ENCODE data around the gene DENND11.

DENND11 gene

GRCh38 chr7:141685285-141686023 is 16.5 kb downstream of the DENND11 start:
- DNase-seq (ENCODE audit: low spot score): no peak

- no peak for DNase-seq (ENCODE audit: low spot score)
Observed at GRCh38 chr7:141679014-141679413, 23.0 kb downstream of the DENND11 start.

- DNase-seq (ENCODE audit: low spot score): no peak
Observed at GRCh38 chr7:141676618-141677017, 25.3 kb downstream of the DENND11 start.

DNA sequence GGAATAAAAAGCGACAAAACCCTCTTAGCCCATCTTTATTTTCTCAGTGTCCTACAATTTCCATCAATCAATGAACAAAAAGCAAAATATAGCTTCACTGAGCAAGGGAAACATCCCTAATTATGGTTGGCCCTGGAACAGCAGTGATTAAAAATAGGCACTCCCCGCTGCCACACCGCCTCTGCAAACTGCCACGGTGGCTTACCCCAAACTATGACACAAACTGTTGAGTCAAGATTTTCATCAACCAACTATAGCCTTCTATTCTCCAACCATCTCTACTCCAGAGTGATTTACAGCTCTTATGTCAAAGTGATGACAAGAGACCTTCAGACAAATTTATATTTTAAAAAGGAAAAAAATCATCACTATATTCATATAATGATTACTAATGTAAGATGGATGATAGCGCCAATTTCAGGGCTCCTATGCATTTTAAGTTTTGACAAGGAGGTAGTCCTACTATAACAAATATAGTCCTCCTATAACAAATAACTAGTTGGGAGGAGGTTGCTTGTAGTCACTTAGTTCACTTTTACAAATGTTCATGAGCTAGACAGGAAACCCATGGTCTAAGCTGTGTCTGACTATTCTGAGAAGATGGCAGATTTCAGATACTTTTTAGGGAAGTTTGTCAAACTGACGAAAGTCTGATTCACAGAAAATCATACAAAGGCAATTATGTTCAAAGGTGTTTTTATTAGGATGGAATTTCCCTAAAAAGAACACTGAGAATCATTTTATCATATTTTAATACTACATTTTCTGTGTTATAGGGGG is 26.3 kb downstream of the DENND11 start:
- DNase-seq (ENCODE audit: low spot score): no peak

DNA sequence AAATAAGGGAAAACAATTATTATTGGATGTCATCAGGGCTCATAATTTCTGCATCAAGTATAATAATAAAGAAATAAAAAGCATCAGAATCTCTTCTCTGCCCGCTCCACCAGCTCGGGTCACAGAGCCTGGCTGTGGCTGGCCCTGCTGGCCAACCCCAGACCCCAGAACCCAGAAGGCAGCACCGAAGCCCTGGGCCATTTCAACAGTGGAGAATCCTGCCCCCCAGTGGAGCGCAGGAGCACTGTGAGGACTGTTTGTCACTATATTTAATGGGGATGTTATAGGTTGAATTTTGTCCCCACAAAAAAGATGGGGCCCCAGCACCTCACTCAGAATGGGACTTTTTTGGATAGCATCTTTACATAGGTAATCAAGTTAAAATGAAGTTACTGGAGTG is 27.3 kb downstream of the DENND11 start:
- no peak for DNase-seq (ENCODE audit: low spot score)

- DNase-seq (ENCODE audit: low spot score): no peak
Observed at GRCh38 chr7:141674171-141674671, 27.7 kb downstream of the DENND11 start.

DNA sequence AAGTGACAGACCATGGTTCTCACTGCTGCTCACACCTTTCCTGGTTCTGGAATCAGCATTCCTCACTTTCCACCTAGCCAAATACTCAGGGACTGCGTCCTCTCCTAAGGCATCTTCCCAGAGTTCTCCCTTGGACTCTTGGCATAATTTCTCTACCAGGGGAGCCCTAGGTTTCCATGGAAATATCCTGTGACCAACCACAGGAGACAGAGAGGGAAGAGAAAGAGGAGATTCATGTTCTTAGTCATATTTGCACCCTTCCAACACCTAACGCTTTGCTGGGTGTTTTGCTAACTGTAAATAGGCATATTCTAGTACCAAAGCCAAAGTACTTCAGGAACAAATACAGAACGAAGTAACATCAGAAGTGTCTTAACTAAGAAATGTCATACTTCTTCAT is 28.6 kb downstream of the DENND11 start:
- no peak for DNase-seq (ENCODE audit: low spot score)

GRCh38 chr7:141671705-141672496 is 30.1 kb downstream of the DENND11 start:
- DNase-seq (ENCODE audit: low spot score): no peak

- no peak for DNase-seq (ENCODE audit: low spot score)
Observed at GRCh38 chr7:141668853-141669252, 33.1 kb downstream of the DENND11 start.

DNA sequence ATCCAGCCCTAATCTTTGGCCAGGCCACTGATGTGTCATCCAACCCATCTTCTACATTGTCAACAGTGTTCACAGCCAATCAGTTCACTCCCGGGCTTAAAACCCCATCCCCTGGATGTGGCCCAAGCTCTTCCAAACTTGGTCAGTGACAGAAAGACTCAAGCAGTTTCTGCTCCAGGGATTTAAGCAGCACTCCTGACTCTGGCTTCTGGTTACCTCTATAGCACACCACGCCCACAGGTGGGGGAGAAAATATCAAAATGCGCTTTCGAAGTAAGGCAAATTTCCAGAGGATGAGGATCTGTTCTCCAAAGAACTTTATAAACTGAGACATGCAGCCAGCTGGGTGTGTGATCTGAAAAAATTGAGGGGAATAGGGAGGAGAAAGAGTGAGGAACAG is 35.9 kb downstream of the DENND11 start:
- no peak for DNase-seq (ENCODE audit: low spot score)

DNA sequence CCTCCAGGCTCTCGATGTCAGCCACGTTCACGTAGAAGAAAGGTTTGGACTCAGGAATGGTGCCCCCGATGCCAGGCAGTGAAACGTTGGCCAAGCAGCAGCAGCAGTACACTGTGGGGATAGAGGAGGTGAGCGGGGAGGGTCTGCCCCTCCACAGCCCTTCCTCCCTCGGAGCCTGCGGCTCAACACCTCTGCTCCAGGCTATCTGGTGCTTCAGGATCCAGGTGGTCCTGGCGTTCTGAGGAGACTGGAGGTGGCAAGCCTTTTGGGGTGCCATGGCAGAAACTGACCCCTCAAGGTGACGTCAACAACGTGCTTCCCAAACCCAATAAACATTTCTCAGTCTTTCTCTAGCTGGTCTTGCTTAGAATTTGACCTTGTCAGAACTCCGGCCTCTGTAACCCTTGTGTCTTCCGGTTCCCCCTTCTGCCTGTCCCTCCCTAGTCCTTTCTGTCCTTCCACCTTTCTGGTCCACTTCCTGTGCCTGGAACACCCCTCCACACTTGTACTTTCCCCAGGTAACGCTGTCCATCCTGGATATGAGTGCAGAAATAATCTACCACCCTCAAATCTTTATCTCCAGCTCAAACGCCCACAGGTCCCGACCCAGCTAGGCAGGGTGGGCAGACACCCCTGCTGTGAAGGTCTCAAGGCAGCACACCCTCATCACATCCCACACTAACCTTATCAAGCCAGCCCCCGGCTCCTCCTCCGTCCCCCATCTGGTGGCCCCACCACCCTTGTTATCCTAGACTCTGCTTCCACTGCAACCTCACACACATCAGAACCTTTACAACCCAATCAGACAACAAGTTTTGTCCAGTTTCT is 36.5 kb downstream of the DENND11 start:
- no peak for DNase-seq (ENCODE audit: low spot score)

DNA sequence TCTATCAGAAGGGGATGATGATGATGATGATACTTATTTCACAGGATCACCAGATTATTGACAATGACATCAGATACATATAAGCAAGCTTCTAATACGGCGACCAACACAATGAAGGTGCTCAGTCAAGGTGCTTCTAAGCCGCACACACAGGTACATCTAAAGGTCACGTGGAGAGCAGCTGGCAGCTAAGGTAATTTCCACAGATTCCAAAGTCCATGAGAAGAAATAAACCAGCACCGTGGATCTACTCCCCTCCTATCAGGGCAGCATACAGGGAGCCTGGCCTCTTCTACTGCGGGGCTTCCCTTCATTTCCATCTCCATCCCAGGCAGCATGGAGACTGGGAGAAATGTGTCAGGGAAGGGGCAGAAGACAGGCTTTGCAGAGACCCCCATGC is 37.5 kb downstream of the DENND11 start:
- no peak for DNase-seq (ENCODE audit: low spot score)

DNA sequence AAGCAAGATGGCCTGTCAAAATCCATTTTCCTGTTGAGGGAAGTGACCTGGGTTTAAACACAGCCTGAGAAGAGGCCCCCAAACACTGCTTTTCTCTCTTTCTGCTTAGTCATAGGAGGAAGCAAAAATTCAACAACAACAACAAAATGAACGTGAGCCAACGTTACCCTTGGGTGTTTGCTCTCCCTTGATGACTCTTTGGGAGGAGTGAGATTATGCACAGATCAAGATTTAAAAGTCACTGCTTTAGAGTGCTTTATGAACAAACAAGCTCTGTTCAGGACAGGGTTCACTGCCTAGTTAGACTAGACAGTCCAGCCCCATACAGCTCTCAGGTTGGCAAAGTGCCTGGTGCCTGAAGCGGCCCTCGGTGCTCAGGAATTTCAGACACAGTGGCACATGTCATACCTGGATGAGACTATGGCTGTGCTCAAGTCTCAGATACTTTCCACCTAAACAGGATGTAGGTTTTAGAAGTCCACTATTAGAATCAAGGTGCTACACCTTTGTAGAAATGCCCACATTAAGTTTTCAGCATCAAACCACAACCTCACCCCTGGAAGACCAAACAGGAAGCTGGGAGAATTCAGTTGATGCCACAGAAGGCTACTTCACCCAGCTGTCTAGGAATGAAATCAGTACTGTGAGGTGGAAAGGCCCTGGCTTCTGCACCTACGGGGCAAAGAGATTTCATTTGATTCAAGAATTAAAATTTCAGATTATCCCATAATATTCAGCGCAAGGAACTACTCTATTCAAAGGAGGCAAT is 38.7 kb downstream of the DENND11 start:
- peak; percentile 43 for DNase-seq (ENCODE audit: low spot score)

- peak; percentile 17 for DNase-seq (ENCODE audit: low spot score)
Observed at GRCh38 chr7:141660259-141660658, 41.7 kb downstream of the DENND11 start.

DNA sequence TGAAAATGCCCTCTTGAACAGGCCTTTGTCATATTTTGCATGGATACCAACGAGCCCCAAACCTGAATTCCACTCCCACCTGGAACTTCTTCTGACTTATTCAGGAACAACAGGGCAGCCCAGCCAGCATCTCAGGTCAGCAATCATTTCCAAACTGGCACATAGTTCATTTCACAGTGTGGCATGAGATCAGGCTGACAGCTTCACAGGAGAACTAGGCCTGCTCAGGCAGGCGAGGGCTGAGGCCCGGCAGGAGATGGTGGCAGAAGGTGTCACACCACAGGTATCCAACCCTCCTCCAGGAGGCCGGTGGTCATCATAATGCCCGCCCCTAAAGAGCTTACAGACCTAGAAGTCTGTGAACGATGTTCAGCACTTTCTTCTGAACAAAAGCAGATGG is 42.5 kb downstream of the DENND11 start:
- no peak for DNase-seq (ENCODE audit: low spot score)

DNA sequence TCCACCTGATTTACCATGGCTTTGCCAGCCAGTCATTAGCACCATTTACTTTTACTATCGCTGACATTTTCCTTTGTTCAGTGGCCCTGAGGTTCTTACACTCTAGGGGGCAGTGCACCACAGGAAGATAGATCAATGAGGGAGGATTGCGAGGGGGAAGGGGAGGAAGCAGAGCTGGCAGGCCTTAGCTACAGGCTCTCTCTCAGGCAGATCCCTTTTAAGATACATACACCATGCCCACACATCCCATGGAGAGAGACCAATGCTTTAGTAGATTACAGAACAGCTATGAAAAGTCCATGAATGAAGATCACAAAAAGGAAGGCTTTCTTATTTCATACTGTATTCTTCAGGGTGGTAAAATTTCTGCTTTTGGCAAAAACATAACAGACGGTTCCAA is 47.4 kb downstream of the DENND11 start:
- peak; percentile 31 for DNase-seq (ENCODE audit: low spot score)

GRCh38 chr7:141652691-141653090 is 49.3 kb downstream of the DENND11 start:
- DNase-seq (ENCODE audit: low spot score): no peak
